HepG2 (cell line): ENCODE measurements around the gene GNG7. TPM values are rescaled to one million over a fixed set of nuclear protein-coding genes. Genes with fewer than 3 reads are reported as not detected.
A peak's percentile ranks its signal among the peaks of the same experiment; 100 is the strongest.
"Not testable (repeated sequence)": the region's sequence is repeated elsewhere in the genome, so short reads cannot be mapped to it uniquely, and the experiment has no call there.

ENCODE experiments used
- ATAC-seq: fragments of 200-7000 bp; cut with Tn5 transposase; 3 replicates; pipeline ENCODE4 v1.9.1; 2020; ENCODE audit warnings: mild to moderate bottlenecking, moderate library complexity
- BruUV-seq: library from RNA; stranded (reverse); fragments of 400-500 nt; replicated peaks from 2 replicates; lab custom pipeline; 2021; lab: Mats Ljungman, UMichigan
- CTCF ChIA-PET: fragments of 300-600 bp; formaldehyde crosslinking; extraction: SDS; loops from one replicate; lab custom pipeline; 2021; ENCODE audit warnings: low total read pairs, inconsistent platforms, low intra/inter-chr PET ratio; lab: Yijun Ruan, JAX
- POLR2A ChIA-PET: fragments of 350-600 bp; sonication (Branson Sonifier 250); formaldehyde crosslinking; loops from one replicate; lab custom pipeline; 2020; ENCODE audit warnings: antibody characterized with exemption, inconsistent platforms; lab: Yijun Ruan, JAX
- DNase-seq: peaks from one replicate; pipeline ENCODE4 v3.0.0-alpha.2; 2015; ENCODE audit warnings: low spot score
- FAIRE-seq: peaks from 3 replicates; lab custom pipeline; 2011; peaks lifted over from hg19 to GRCh38; lab: Jason Lieb, UNC
- H2AFZ ChIP-seq: one replicate; pipeline ENCODE4 v1.6.1; 2011; ENCODE audit warnings: low read length, inconsistent platforms
- H3K27ac ChIP-seq: fragments of 300-600 bp; 3 replicates; pipeline ENCODE4 v1.8.0; 2011; ENCODE audit warnings: mixed run types, mild to moderate bottlenecking, mixed read lengths, low read length, inconsistent platforms; ENCODE audit not compliant: insufficient read depth; ENCODE audit errors: extremely low read length
- H3K27me3 ChIP-seq, 2 experiments: fragments of 200-600 bp in 1 of 2; 2 replicates in 1 of 2; 3 replicates in 1 of 2; pipeline versions ENCODE4 v1.6.0 to v1.8.0; 2011; ENCODE audit warnings: low read length in 2 of 2, mild to moderate bottlenecking in 2 of 2, moderate library complexity in 2 of 2, inconsistent platforms in 1 of 2; ENCODE audit not compliant: insufficient read depth in 2 of 2, control insufficient read depth in 1 of 2
- H3K36me3 ChIP-seq, 2 experiments: fragments of 200-600 bp in 1 of 2; replicated peaks in 1 of 2; 2 replicates in 1 of 2; 3 replicates in 1 of 2; pipeline versions ENCODE4 v1.5.1 to v1.8.0; 2011; ENCODE audit warnings: low read length in 2 of 2, inconsistent platforms in 1 of 2; ENCODE audit not compliant: insufficient read depth in 2 of 2, control insufficient read depth in 1 of 2
- H3K4me1 ChIP-seq: 2 replicates; pipeline ENCODE4 v1.5.1; 2012; ENCODE audit warnings: low read length, inconsistent platforms; ENCODE audit not compliant: insufficient read depth
- H3K4me2 ChIP-seq: 2 replicates; pipeline ENCODE4 v1.6.0; 2011; ENCODE audit warnings: low read depth, low read length, inconsistent platforms
- H3K4me3 ChIP-seq, 3 experiments: fragments of 200-600 bp in 1 of 3; sonication (generic), shearing (Covaris generic) in 1 of 3; replicated peaks in 1 of 3; 2 replicates each; pipeline ENCODE4 v1.5.1; 2011 to 2016; ENCODE audit warnings: low read length in 3 of 3, inconsistent platforms in 2 of 3, low read depth in 2 of 3, mild to moderate bottlenecking in 2 of 3, control low read depth in 1 of 3, mixed read lengths in 1 of 3; ENCODE audit not compliant: insufficient read depth in 1 of 3
- H3K79me2 ChIP-seq: one replicate; pipeline ENCODE4 v1.6.1; 2011; ENCODE audit warnings: low read length, inconsistent platforms; ENCODE audit not compliant: insufficient read depth
- H3K9ac ChIP-seq: 2 replicates; pipeline ENCODE4 v1.6.0; 2011; ENCODE audit warnings: mild to moderate bottlenecking, low read depth, low read length, inconsistent platforms; ENCODE audit not compliant: insufficient read depth
- H3K9me3 ChIP-seq: 2 replicates; pipeline ENCODE4 v1.5.1; 2012; ENCODE audit warnings: mild to moderate bottlenecking, low read length
- H4K20me1 ChIP-seq: 2 replicates; pipeline ENCODE4 v1.6.0; 2011; ENCODE audit warnings: inconsistent platforms, mild to moderate bottlenecking, low read length, moderate library complexity; ENCODE audit not compliant: insufficient read depth
- CEBPG ChIP-seq: IDR thresholded peaks from 2 replicates; pipeline ENCODE4 v1.6.1; 2016
- KAT7 ChIP-seq: IDR thresholded peaks from 2 replicates; pipeline ENCODE4 v1.6.1; 2018; ENCODE audit warnings: borderline replicate concordance, missing compliant biosample characterization
- KLF12 ChIP-seq: sonication (generic); formaldehyde crosslinking; IDR thresholded peaks from 2 replicates; pipeline ENCODE4 v1.4.0; 2020; ENCODE audit warnings: missing genetic modification reagents, borderline replicate concordance
- NR2C2 ChIP-seq: sonication (generic); formaldehyde crosslinking; IDR thresholded peaks from 2 replicates; pipeline ENCODE4 v1.4.0; 2020; ENCODE audit warnings: missing genetic modification reagents, mild to moderate bottlenecking, moderate library complexity, borderline replicate concordance
- NR2F6 ChIP-seq, 2 experiments: IDR thresholded peaks; 2 replicates each; pipeline ENCODE4 v1.6.1; 2016; ENCODE audit warnings: antibody characterized with exemption in 1 of 2, mild to moderate bottlenecking in 1 of 2
- RARA ChIP-seq: IDR thresholded peaks from 2 replicates; pipeline ENCODE4 v1.6.1; 2016; ENCODE audit warnings: missing genetic modification reagents, missing compliant biosample characterization
- YEATS4 ChIP-seq: sonication (generic); formaldehyde crosslinking; IDR thresholded peaks from 2 replicates; pipeline ENCODE4 v1.4.0; 2020; ENCODE audit warnings: missing genetic modification reagents, borderline replicate concordance
- ZBTB43 ChIP-seq: sonication (generic); formaldehyde crosslinking; conservative IDR thresholded peaks from 2 replicates; pipeline ENCODE4 v1.4.0; 2020; ENCODE audit warnings: missing genetic modification reagents
- ZNF460 ChIP-seq: sonication (generic); formaldehyde crosslinking; IDR thresholded peaks from 2 replicates; pipeline ENCODE4 v1.5.1; 2020; ENCODE audit warnings: missing genetic modification reagents, mild to moderate bottlenecking, borderline replicate concordance
- ZNF556 ChIP-seq: sonication (generic); formaldehyde crosslinking; IDR thresholded peaks from 2 replicates; pipeline ENCODE4 v1.4.0; 2020; ENCODE audit warnings: mild to moderate bottlenecking, missing genetic modification reagents, borderline replicate concordance
- ZSCAN20 ChIP-seq: sonication (generic); formaldehyde crosslinking; IDR thresholded peaks from 2 replicates; pipeline ENCODE4 v1.4.0; 2020; ENCODE audit warnings: missing genetic modification reagents, mild to moderate bottlenecking, borderline replicate concordance
- ZSCAN29 ChIP-seq: sonication (generic); formaldehyde crosslinking; conservative IDR thresholded peaks from 2 replicates; pipeline ENCODE4 v1.4.0; 2020; ENCODE audit warnings: mild to moderate bottlenecking, missing genetic modification reagents
- WGBS: methylation state at CpG from one replicate; pipeline ENCODE4 v1.1.6; 2017; ENCODE audit warnings: low lambda C conversion rate; 5-methylcytosine and 5-hydroxymethylcytosine counted together
- in situ Hi-C: cut with HindIII; loops from 2 replicates; pipeline ENCODE4 v1.10.0; 2017; ENCODE audit warnings: low pct_unique_long_range_greater_than_20kb; ENCODE audit not compliant: extremely low pct_ligation_motif_present
- intact Hi-C: fragments of 100-400 bp; cut with micrococcal nuclease; formaldehyde crosslinking; loops from one replicate; pipeline ENCODE4 v1.10.0; 2022; ENCODE audit not compliant: unreplicated experiment
- polyA plus RNA-seq, 8 experiments: library from polyadenylated mRNA; depleted of rRNA in 3 of 8; stranded (reverse) in 7 of 8; unstranded in 1 of 8; fragments of >200 nt; fragmentation: Illumina TruSeq in 4 of 8; extraction: Trizol in 4 of 8; gene quantifications; 2 replicates each; pipeline versions ENCODE4 v1.2.1 to v1.2.3, GENCODE V29; 2011 to 2016; ENCODE audit warnings: low read depth in 4 of 8, missing spikeins in 1 of 8, mixed read lengths in 1 of 8; ENCODE audit not compliant: insufficient read depth in 1 of 8
- total RNA-seq, 5 experiments: library from RNA; depleted of rRNA; stranded (reverse); fragments of >200 nt; fragmentation: Illumina TruSeq; extraction: Trizol; gene quantifications; 2 replicates each; pipeline ENCODE4 v1.2.3, GENCODE V29; 2016; ENCODE audit warnings: low read depth in 1 of 5
- TF ChIP-seq, protein P1 (sequence below): sonication (generic); formaldehyde crosslinking; IDR thresholded peaks from 2 replicates; pipeline ENCODE4 v1.4.0; 2020; ENCODE audit warnings: missing genetic modification reagents, mild to moderate bottlenecking, borderline replicate concordance
- TF ChIP-seq, protein P2 (sequence below), 2 experiments: sonication (generic) in 1 of 2; formaldehyde crosslinking in 1 of 2; IDR thresholded peaks; 2 replicates each; pipeline versions ENCODE4 v1.4.0 to v1.6.1; 2018 to 2020; ENCODE audit warnings: missing genetic modification reagents in 2 of 2, borderline replicate concordance in 1 of 2, low read depth in 1 of 2, mild to moderate bottlenecking in 1 of 2, missing biosample characterization in 1 of 2
- TF ChIP-seq, protein P3 (sequence below): sonication (generic); formaldehyde crosslinking; IDR thresholded peaks from 2 replicates; pipeline ENCODE4 v1.5.0; 2020; ENCODE audit warnings: mild to moderate bottlenecking, missing genetic modification reagents

Gene GNG7
- total and polyA plus RNA-seq, 2 of the 13 experiments (the other 11 are each of a cell fraction or from before 2014, with no cell fraction given), result 1.4 to 3.3 TPM

GRCh38 chr19:2543072-2543462 is 159.4 kb downstream of the GNG7 start:
- H3K27ac ChIP-seq, result peak overlapping the region; percentile 98
- FAIRE-seq, H3K36me3 ChIP-seq, H2AFZ ChIP-seq, H3K79me2 ChIP-seq, H3K9me3 ChIP-seq, BruUV-seq, H4K20me1 ChIP-seq, H3K27me3 ChIP-seq, DNase-seq, ATAC-seq: not testable (repeated sequence)
- in situ Hi-C loops, result loop anchor here (5.0 kb wide), 1 partner anchor 66 kb away; the partner anchor contains the start of gene GADD45B
- intact Hi-C loops, result loop anchor here (1.0 to 5.0 kb wide), 2 partner anchors 36 to 66 kb away; partner anchors contain the start of gene GADD45B
- H3K4me2 ChIP-seq, result peak overlapping the region; percentile 89
- peaks cover 81% of the 10 kb centered on the region for H3K4me1 ChIP-seq
- peak overlapping the region; percentile 71 for H3K9ac ChIP-seq
- H3K4me3 ChIP-seq, result peak overlapping the region in 2 of 3 experiments; percentile 28 to 65; a peak in 4 of 6 replicates
- CTCF ChIA-PET, result interaction anchor here (1.7 kb wide), 1 partner anchor 36 kb away, joined by 3 read pairs; no protein-coding TSS in a partner anchor
- POLR2A ChIA-PET, result interaction anchor here (0.7 to 7.9 kb wide), 19 partner anchors 11 to 150 kb away, joined by 3 to 199 read pairs (median 7); partner anchors contain the start of genes GADD45B, LMNB2 and TIMM13
- WGBS, result 0% methylated on average over 4 of the region's 4 CpGs
- peak; percentile 11; the same call in 1 of the 2 replicates for TF ChIP-seq ZSCAN20 (CRISPR knock-in tag)
- 0 out of 2 replicates have a peak, but pooled peaks have one; percentile 6 for TF ChIP-seq YEATS4 (CRISPR knock-in tag)
- TF ChIP-seq ZBTB43 (CRISPR knock-in tag), result 0 out of 2 replicates have a peak, but pooled peaks have one; percentile 11
- TF ChIP-seq NR2C2, result 0 out of 2 replicates have a peak, but pooled peaks have one; percentile 33
- 0 out of 2 replicates have a peak, but pooled peaks have one; percentile 9 for TF ChIP-seq KAT7 (CRISPR knock-in tag)
- TF ChIP-seq, protein P1, sequence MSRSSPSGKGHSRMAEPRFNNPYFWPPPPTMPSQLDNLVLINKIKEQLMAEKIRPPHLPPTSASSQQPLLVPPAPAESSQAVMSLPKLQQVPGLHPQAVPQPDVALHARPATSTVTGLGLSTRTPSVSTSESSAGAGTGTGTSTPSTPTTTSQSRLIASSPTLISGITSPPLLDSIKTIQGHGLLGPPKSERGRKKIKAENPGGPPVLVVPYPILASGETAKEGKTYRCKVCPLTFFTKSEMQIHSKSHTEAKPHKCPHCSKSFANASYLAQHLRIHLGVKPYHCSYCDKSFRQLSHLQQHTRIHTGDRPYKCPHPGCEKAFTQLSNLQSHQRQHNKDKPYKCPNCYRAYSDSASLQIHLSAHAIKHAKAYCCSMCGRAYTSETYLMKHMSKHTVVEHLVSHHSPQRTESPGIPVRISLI (CRISPR knock-in tag), result peak; percentile 93
- 0 out of 2 replicates have a peak, but pooled peaks have one; percentile 21 for TF ChIP-seq ZSCAN29
- peak; percentile 80 for TF ChIP-seq ZNF460 (CRISPR knock-in tag)
- TF ChIP-seq, protein P2, sequence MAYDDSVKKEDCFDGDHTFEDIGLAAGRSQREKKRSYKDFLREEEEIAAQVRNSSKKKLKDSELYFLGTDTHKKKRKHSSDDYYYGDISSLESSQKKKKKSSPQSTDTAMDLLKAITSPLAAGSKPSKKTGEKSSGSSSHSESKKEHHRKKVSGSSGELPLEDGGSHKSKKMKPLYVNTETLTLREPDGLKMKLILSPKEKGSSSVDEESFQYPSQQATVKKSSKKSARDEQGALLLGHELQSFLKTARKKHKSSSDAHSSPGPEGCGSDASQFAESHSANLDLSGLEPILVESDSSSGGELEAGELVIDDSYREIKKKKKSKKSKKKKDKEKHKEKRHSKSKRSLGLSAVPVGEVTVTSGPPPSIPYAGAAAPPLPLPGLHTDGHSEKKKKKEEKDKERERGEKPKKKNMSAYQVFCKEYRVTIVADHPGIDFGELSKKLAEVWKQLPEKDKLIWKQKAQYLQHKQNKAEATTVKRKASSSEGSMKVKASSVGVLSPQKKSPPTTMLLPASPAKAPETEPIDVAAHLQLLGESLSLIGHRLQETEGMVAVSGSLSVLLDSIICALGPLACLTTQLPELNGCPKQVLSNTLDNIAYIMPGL (CRISPR knock-in tag; IDR thresholded peaks at IDR 0.05; ENCODE audit: borderline replicate concordance in 1 of 2, low read depth in 1 of 2), result 0 out of 4 replicates have a peak, but pooled peaks of 1 of the 2 experiments have one; percentile 44
- TF ChIP-seq CEBPG (CRISPR knock-in tag), result peak; percentile 76
- TF ChIP-seq RARA (CRISPR knock-in tag), result peak; percentile 66
- TF ChIP-seq ZNF556 (CRISPR knock-in tag), result 0 out of 2 replicates have a peak, but pooled peaks have one; percentile 10
- TF ChIP-seq, protein P3, sequence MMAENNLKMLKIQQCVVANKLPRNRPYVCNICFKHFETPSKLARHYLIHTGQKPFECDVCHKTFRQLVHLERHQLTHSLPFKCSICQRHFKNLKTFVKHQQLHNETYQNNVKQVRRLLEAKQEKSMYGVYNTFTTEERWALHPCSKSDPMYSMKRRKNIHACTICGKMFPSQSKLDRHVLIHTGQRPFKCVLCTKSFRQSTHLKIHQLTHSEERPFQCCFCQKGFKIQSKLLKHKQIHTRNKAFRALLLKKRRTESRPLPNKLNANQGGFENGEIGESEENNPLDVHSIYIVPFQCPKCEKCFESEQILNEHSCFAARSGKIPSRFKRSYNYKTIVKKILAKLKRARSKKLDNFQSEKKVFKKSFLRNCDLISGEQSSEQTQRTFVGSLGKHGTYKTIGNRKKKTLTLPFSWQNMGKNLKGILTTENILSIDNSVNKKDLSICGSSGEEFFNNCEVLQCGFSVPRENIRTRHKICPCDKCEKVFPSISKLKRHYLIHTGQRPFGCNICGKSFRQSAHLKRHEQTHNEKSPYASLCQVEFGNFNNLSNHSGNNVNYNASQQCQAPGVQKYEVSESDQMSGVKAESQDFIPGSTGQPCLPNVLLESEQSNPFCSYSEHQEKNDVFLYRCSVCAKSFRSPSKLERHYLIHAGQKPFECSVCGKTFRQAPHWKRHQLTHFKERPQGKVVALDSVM (CRISPR knock-in tag), result peak; percentile 78; the same call in 1 of the 2 replicates
- TF ChIP-seq NR2F6 (IDR thresholded peaks at IDR 0.05), result peak; percentile 85
- peak; percentile 95 for TF ChIP-seq NR2F6 (CRISPR knock-in tag; IDR thresholded peaks at IDR 0.05)
- peak; percentile 18; the same call in 1 of the 2 replicates for TF ChIP-seq KLF12 (CRISPR knock-in tag)
